ENCODE measurements around the gene THBS3. TPM values are rescaled to one million over a fixed set of nuclear protein-coding genes. Genes with fewer than 3 reads are reported as not detected.
"Not testable (repeated sequence)": the region's sequence is repeated elsewhere in the genome, so short reads cannot be mapped to it uniquely, and the experiment has no call there.

THBS3 gene
- total and polyA plus RNA-seq, 12 donors = 3.8 to 23.5 (median 6.4) TPM

DNA sequence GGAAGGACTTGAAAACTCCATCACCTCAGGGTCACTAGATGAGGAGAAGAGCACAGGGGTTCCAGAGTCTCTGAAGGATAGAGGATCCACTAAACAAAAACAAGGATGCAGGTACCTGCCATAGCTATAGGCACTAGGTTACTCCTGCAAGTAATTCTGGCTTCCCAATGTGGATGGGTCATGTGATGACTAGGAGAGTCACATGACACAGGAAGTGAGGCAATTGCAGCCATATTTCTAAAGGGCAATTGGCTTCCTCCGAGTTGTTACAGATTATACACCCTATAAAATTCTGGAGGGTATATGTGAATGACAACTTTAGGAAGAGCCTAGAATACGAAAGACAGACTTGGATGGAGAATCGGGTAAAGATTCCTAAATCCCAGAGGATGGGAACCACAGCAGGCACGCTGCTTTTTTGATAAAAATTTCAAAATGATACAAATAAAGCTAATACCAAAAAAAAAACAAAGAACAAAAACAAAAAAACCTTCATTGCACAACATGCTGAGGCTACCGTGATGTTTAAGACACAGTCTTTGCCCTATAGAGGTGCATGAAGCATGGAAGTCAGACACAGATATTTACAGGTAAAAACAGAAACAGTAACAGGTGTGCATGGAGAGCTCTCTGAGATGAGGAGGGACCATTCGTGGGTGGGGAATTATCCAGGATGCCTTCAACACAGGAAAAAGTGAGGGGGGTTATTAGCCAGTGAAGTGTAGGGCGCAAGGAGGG, 11.3 kb upstream of the THBS3 start:
- peak in 1 of 2 donors; percentile 65 for DNase-seq

DNA sequence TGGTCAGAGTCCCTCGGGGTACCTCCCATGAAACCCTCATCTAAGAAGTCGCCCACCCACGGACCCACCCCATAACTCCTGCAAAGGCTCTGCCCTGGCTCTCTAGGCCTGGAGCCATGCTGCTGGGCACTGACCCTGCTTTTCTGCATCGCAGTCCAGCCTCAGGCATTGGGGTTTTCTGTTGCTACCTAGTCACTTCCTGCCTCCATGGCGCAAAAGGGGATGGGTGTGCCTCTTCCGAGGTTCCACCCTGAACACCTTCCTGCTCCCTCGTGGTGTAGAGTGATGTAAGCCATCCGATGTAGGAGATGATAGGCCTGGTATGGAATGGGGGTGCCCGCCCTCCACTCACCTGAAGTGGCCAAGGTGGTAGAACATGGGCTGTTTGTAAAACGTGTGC, 7.0 kb upstream of the THBS3 start:
- Histone ChIP-seq H3K27ac (peak overlapping the region in 1 of 10 donors; percentile 60), H3K36me3 (peaks cover 0 to 30% (median 0%) of the 10 kb centered on the region in 9 donors), H3K4me1 (peaks cover 0 to 33% (median 9%) of the 10 kb centered on the region in 9 donors)
- H3K4me3 ChIP-seq; intact Hi-C loops (cut with DNase I); H3K27me3 ChIP-seq; ATAC-seq; H3K9me3 ChIP-seq; DNase-seq: not testable (repeated sequence)
- 69 to 87% methylated on average over 8 to 9 of the region's 10 CpGs for WGBS, 2 donors

More for the DNA sequence above, 11.3 kb upstream of the THBS3 start:
- H3K36me3 ChIP-seq = peaks cover 0 to 11% (median 0%) of the 10 kb centered on the region in 9 donors
- no peaks in the 10 kb centered on the region for H3K27me3 ChIP-seq
- peaks cover 0 to 55% (median 3%) of the 10 kb centered on the region in 9 donors for H3K4me1 ChIP-seq
- TF ChIP-seq, protein P1, sequence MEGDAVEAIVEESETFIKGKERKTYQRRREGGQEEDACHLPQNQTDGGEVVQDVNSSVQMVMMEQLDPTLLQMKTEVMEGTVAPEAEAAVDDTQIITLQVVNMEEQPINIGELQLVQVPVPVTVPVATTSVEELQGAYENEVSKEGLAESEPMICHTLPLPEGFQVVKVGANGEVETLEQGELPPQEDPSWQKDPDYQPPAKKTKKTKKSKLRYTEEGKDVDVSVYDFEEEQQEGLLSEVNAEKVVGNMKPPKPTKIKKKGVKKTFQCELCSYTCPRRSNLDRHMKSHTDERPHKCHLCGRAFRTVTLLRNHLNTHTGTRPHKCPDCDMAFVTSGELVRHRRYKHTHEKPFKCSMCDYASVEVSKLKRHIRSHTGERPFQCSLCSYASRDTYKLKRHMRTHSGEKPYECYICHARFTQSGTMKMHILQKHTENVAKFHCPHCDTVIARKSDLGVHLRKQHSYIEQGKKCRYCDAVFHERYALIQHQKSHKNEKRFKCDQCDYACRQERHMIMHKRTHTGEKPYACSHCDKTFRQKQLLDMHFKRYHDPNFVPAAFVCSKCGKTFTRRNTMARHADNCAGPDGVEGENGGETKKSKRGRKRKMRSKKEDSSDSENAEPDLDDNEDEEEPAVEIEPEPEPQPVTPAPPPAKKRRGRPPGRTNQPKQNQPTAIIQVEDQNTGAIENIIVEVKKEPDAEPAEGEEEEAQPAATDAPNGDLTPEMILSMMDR (IDR thresholded peaks at IDR 0.05) = no peak
- WGBS, 2 donors = 42 to 48% methylated on average over 7 of the region's 7 CpGs
- intact Hi-C loops (cut with DNase I) = no loop called here
- H3K27ac ChIP-seq = peak overlapping the region in 1 of 10 donors; percentile 48
- H3K9me3 ChIP-seq = no peaks in the 10 kb centered on the region
- peak overlapping the region in 3 of 10 donors; percentile 21 to 36 (median 30) for H3K4me3 ChIP-seq
- ATAC-seq = peak in 7 of 8 donors; percentile 25 to 71 (median 66)

DNA sequence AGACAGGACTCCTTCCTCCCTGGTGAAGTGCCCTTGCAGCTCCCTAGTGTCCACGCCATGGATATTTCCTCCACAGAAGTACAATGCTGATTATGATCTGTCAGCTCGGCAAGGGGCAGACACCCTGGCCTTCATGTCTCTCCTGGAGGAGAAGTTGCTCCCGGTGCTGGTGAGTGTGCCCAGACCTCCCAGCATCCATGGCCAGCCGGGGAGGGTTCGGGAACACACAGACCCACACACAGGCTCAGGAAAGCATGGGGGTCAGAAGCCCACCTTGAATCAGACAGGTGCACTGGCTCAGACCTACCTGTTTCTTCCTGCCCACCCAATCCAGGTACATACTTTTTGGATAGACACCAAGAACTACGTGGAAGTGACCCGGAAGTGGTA, 4.3 kb upstream of the THBS3 start:
- intact Hi-C loops (cut with DNase I); DNase-seq; H3K4me3 ChIP-seq; H3K9me3 ChIP-seq; H3K27me3 ChIP-seq; ATAC-seq: not testable (repeated sequence)
- H3K4me1 ChIP-seq = peaks cover 9 to 43% (median 24%) of the 10 kb centered on the region in 9 donors
- H3K27ac ChIP-seq = peak overlapping the region in 4 of 10 donors; percentile 19 to 100 (median 68)
- H3K36me3 ChIP-seq = peaks cover 0 to 30% (median 0%) of the 10 kb centered on the region in 9 donors
- WGBS, 2 donors = 72 to 73% methylated on average over 7 of the region's 7 CpGs

DNA sequence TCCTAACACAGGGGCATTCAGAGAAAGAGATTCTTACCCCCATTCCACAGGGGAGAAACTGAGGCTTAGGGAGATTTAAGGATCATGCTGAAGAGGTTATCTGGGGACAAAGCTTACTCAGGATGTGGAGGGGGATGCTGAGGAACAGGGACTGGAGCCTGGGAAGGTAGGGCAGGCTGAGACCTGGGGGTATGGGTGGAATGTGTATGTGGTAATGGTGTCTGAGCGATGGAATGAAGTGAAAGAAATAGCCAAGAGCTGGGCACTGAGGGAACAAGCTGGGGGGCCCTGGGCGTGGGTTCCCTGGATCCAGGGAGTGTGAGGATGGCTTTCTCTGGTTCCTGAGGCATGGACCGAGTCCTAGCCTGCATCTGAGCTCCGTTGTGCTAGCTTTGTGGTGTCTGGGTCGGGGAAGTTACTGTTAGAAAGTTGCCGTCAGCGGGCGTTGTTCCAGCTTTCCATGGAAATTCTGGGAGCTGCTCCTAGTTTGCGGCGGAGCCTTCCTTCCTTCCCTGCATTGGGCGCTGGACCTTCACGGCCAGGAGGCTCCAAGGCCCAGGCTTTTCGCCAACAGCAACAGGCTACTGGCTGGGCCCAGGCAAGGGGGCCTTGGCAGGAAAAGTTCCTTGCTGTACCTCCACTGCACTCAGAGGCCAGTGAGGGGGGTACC, 3.8 kb upstream of the THBS3 start:
- WGBS, 2 donors = 57 to 66% methylated on average over 12 to 13 of the region's 13 CpGs
- H3K9me3 ChIP-seq; H3K27me3 ChIP-seq; ATAC-seq; intact Hi-C loops (cut with DNase I): not testable (repeated sequence)
- H3K4me3 ChIP-seq = peak overlapping the region in 1 of 10 donors; percentile 24
- peak in 1 of 2 donors; percentile 74 for DNase-seq
- H3K36me3 ChIP-seq = peaks cover 0 to 30% (median 0%) of the 10 kb centered on the region in 9 donors
- H3K4me1 ChIP-seq = peaks cover 9 to 48% (median 29%) of the 10 kb centered on the region in 9 donors
- peak overlapping the region in 6 of 10 donors; percentile 30 to 100 (median 85) for H3K27ac ChIP-seq

DNA sequence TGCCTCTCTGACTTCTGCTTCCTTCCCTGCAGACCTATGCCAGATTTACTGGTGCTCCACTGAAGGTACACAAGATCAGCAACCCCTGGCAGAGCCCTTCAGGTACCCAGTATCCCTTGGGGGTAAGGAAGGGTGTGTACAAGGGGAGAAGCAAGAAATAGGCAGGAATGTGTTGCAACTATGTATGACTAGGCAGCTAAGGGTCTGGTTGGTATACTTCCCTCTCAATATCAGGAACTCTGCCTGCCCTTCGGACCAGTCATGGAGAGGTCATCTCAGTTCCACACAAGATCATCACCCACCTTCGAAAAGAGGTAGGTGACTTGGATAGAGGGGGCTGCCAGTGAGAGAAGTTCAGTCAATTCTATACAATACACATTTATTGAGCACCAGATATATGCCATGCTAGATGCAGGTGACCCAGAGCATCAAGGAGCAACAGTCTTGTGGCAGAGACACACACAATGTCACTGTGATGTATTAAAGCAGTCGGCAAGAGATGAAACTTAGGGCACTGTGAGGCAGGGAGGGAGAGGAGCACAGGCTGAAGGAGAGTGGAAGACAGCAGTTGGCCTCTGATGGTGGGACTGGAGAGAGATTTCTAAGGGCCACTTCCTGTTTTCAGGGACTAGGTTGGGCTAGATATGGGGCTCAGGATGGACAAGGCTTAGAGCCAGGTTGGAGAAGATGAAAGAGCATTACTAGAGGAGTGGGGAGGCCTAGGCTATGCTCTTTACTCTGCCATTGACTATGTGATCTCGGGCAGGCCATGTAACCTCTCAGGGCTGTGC, 2.8 kb upstream of the THBS3 start:
- H3K36me3 ChIP-seq = peaks cover 0 to 23% (median 0%) of the 10 kb centered on the region in 9 donors
- peak overlapping the region in 1 of 10 donors; percentile 24 for H3K4me3 ChIP-seq
- H3K9me3 ChIP-seq = no peaks in the 10 kb centered on the region
- intact Hi-C loops (cut with DNase I) = no loop called here
- WGBS, 2 donors = 85 to 88% methylated on average over 4 of the region's 4 CpGs
- DNase-seq = no peak
- H3K27me3 ChIP-seq = no peaks in the 10 kb centered on the region
- peak overlapping the region in 5 of 10 donors; percentile 52 to 100 (median 100) for H3K27ac ChIP-seq
- TF ChIP-seq, protein P1 (IDR thresholded peaks at IDR 0.05) = no peak
- H3K4me1 ChIP-seq = peaks cover 9 to 48% (median 31%) of the 10 kb centered on the region in 9 donors
- no peak for ATAC-seq
